K562 (cell line): ENCODE results near the gene GPX2. TPM values are rescaled to one million over a fixed set of nuclear protein-coding genes. Genes with fewer than 3 reads are reported as not detected.
A peak's percentile ranks its signal among the peaks of the same experiment; 100 is the strongest.

Source experiments
- GATA2 ChIP-seq: sonication (generic); formaldehyde crosslinking; IDR thresholded peaks from 2 replicates; pipeline ENCODE4 v1.4.0; 2020; ENCODE audit warnings: mild to moderate bottlenecking, missing genetic modification reagents
- GTF2A2 ChIP-seq: IDR thresholded peaks from 2 replicates; pipeline ENCODE4 v1.6.1; 2016; ENCODE audit warnings: mild to moderate bottlenecking, missing genetic modification characterization, missing compliant biosample characterization
- HDAC2 ChIP-seq: fragments of 450-650 bp; IDR thresholded peaks from 2 replicates; pipeline ENCODE4 v1.6.1; 2016; ENCODE audit warnings: mild to moderate bottlenecking
- NCOA1 ChIP-seq: fragments of 450-650 bp; IDR thresholded peaks from 2 replicates; pipeline ENCODE4 v1.6.1; 2016; ENCODE audit warnings: low read depth
- PHB2 ChIP-seq: fragments of 450-650 bp; IDR thresholded peaks from 2 replicates; pipeline ENCODE4 v1.6.1; 2017; ENCODE audit warnings: low read depth
- PRMT5 ChIP-seq: sonication (generic); formaldehyde crosslinking; IDR thresholded peaks from 2 replicates; pipeline ENCODE4 v1.5.0; 2020; ENCODE audit warnings: missing genetic modification reagents
- RCOR1 ChIP-seq, 2 experiments: IDR thresholded peaks; 2 replicates each; pipeline ENCODE4 v1.6.1; 2012; ENCODE audit warnings: low read depth in 2 of 2, low read length in 2 of 2, borderline replicate concordance in 1 of 2, improper control_type of control experiment in 1 of 2
- SMAD2 ChIP-seq: fragments of 150-350 bp; IDR thresholded peaks from 2 replicates; pipeline ENCODE4 v1.6.1; 2014; ENCODE audit warnings: low read depth, mild to moderate bottlenecking, low read length
- SMARCC2 ChIP-seq: fragments of 450-650 bp; IDR thresholded peaks from 2 replicates; pipeline ENCODE4 v1.6.1; 2017; ENCODE audit warnings: antibody characterized with exemption, moderate library complexity, mild to moderate bottlenecking, low read depth
- ZC3H4 ChIP-seq: sonication (generic); formaldehyde crosslinking; IDR thresholded peaks from 2 replicates; pipeline ENCODE4 v1.9.0; 2021; ENCODE audit warnings: missing genetic modification reagents, borderline replicate concordance
- ZNF41 ChIP-seq: fragments of 250-450 bp; sonication (Bioruptor Pico); conservative IDR thresholded peaks from 2 replicates; pipeline ENCODE4 v1.4.0; 2020; ENCODE audit warnings: mild to moderate bottlenecking
- ZNF431 ChIP-seq: sonication (generic); formaldehyde crosslinking; IDR thresholded peaks from 2 replicates; pipeline ENCODE4 v1.8.0; 2022; ENCODE audit warnings: mild to moderate bottlenecking, missing genetic modification reagents
- ZNF586 ChIP-seq: fragments of 450-650 bp; formaldehyde crosslinking; conservative IDR thresholded peaks from 2 replicates; pipeline ENCODE4 v1.4.0; 2020; ENCODE audit warnings: mild to moderate bottlenecking, moderate library complexity
- ZNF668 ChIP-seq: fragments of 250-450 bp; sonication (Bioruptor Pico); IDR thresholded peaks from 2 replicates; pipeline ENCODE4 v1.8.0; 2022; ENCODE audit warnings: mild to moderate bottlenecking, inconsistent platforms
- polyA plus RNA-seq, 8 experiments: library from polyadenylated mRNA; depleted of rRNA in 4 of 8; stranded (reverse) in 5 of 8; unstranded in 3 of 8; fragments of >200 nt; fragmentation: Nextera tagmentation in 2 of 8; fragmentation: Illumina TruSeq in 1 of 8; extraction: Ambion mirVana in 2 of 8; extraction: Trizol in 1 of 8; gene quantifications; 2 replicates each; pipeline versions ENCODE4 v1.2.1 to v1.2.3, GENCODE V29; 2011 to 2014; ENCODE audit warnings: inconsistent platforms in 1 of 8, missing spikeins in 1 of 8
- total RNA-seq, 7 experiments: library from RNA; depleted of rRNA in 6 of 7; stranded (reverse); fragments of >200 nt in 6 of 7; fragmentation: Illumina TruSeq in 2 of 7; extraction: Trizol in 2 of 7; gene quantifications; 2 replicates each; pipeline versions ENCODE4 v1.2.1 to v1.2.3, GENCODE V29; 2011 to 2021; ENCODE audit warnings: low replicate concordance in 1 of 7
- TF ChIP-seq, protein P1 (sequence below), 3 experiments: fragments of 200-800 bp in 1 of 3; sonication (Bioruptor generic) in 1 of 3; sonication (generic) in 1 of 3; formaldehyde crosslinking in 1 of 3; IDR thresholded peaks; 2 replicates each; pipeline versions ENCODE4 v1.6.1 to v1.8.0; 2016 to 2022; ENCODE audit warnings: mild to moderate bottlenecking in 2 of 3, missing compliant biosample characterization in 2 of 3, missing genetic modification characterization in 2 of 3, missing genetic modification reagents in 1 of 3
- TF ChIP-seq, protein P2 (sequence below), 2 experiments: fragments of 450-650 bp in 1 of 2; sonication (generic) in 1 of 2; formaldehyde crosslinking in 1 of 2; IDR thresholded peaks; 2 replicates each; pipeline versions ENCODE4 v1.7.1 to v1.9.0; 2016 to 2022; ENCODE audit warnings: inconsistent platforms in 1 of 2, mild to moderate bottlenecking in 1 of 2, missing genetic modification reagents in 1 of 2
- TF ChIP-seq, protein P3 (sequence below): fragments of 450-650 bp; formaldehyde crosslinking; conservative IDR thresholded peaks from 2 replicates; pipeline ENCODE4 v1.4.0; 2022; ENCODE audit warnings: mild to moderate bottlenecking, missing genetic modification characterization

Gene GPX2
- total and polyA plus RNA-seq, 9 of the 15 experiments (the other 6 are each of a cell fraction or from before 2014, with no cell fraction given) = 0.24 TPM; not detected in 8

DNA sequence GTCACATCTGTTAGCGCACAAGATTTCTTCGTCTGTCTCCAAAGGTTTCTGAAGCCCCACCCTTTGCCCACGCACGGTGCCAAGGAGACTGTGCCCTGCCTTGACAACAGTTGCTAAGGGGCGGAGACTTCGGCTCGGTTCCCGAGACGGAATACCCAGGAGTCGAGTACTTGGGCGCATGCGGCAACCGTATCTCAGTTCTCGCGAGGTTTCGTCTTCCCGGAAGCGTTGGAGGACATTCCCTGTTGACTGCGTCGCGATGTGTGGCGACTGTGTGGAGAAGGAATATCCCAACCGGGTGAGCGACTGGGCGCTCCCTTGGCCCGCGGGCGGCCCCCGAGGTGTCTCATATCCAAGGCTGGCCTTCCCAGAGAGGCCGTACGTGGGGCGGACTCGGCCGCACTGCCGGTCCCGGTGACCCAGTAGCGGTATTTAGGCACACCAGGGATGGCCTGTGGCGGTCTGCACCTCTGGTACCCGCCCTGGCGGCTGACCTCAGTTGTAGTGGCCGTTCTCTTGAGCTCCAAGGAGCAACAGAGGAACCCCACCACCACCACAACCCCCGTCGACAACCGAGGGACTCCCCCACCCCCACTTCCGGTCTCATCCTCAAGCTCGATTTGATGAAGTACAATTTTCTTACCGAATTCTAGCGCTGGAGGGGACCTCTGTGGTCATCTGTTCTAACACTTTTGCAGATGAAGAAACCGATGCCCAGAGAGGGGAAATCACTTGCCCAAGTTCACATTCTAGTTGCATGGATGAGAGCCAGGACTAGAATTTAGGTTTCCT lies 28.1 kb downstream of the GPX2 start, which contains the start of gene CHURC1 (continued):
- TF ChIP-seq ZNF668 (CRISPR knock-in tag) (no peak), GATA2 (CRISPR knock-in tag) (no peak), NCOA1 (no peak), ZNF431 (CRISPR knock-in tag) (no peak), PRMT5 (CRISPR knock-in tag) (no peak), ZNF586 (no peak), ZNF41 (no peak), PHB2 (no peak), SMAD2 (no peak), ZC3H4 (CRISPR knock-in tag) (no peak), GTF2A2 (no peak), HDAC2 (no peak), RCOR1 (IDR thresholded peaks at IDR 0.05; ENCODE audit: borderline replicate concordance in 1 of 2, low read depth in 2 of 2, low read length in 2 of 2) (no peak), SMARCC2 (no peak)
- TF ChIP-seq, protein P1, sequence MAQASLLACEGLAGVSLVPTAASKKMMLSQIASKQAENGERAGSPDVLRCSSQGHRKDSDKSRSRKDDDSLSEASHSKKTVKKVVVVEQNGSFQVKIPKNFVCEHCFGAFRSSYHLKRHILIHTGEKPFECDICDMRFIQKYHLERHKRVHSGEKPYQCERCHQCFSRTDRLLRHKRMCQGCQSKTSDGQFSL (CRISPR knock-in tag; IDR thresholded peaks at IDR 0.05) = 0 out of 2 replicates have a peak, but pooled peaks have one; percentile 53
- TF ChIP-seq, protein P1 (tag; IDR thresholded peaks at IDR 0.05) = no peak
- TF ChIP-seq, protein P2, sequence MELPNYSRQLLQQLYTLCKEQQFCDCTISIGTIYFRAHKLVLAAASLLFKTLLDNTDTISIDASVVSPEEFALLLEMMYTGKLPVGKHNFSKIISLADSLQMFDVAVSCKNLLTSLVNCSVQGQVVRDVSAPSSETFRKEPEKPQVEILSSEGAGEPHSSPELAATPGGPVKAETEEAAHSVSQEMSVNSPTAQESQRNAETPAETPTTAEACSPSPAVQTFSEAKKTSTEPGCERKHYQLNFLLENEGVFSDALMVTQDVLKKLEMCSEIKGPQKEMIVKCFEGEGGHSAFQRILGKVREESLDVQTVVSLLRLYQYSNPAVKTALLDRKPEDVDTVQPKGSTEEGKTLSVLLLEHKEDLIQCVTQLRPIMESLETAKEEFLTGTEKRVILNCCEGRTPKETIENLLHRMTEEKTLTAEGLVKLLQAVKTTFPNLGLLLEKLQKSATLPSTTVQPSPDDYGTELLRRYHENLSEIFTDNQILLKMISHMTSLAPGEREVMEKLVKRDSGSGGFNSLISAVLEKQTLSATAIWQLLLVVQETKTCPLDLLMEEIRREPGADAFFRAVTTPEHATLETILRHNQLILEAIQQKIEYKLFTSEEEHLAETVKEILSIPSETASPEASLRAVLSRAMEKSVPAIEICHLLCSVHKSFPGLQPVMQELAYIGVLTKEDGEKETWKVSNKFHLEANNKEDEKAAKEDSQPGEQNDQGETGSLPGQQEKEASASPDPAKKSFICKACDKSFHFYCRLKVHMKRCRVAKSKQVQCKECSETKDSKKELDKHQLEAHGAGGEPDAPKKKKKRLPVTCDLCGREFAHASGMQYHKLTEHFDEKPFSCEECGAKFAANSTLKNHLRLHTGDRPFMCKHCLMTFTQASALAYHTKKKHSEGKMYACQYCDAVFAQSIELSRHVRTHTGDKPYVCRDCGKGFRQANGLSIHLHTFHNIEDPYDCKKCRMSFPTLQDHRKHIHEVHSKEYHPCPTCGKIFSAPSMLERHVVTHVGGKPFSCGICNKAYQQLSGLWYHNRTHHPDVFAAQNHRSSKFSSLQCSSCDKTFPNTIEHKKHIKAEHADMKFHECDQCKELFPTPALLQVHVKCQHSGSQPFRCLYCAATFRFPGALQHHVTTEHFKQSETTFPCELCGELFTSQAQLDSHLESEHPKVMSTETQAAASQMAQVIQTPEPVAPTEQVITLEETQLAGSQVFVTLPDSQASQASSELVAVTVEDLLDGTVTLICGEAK (IDR thresholded peaks at IDR 0.05) = no peak
- TF ChIP-seq, protein P2 (CRISPR knock-in tag; IDR thresholded peaks at IDR 0.05) = no peak
- TF ChIP-seq, protein P3, sequence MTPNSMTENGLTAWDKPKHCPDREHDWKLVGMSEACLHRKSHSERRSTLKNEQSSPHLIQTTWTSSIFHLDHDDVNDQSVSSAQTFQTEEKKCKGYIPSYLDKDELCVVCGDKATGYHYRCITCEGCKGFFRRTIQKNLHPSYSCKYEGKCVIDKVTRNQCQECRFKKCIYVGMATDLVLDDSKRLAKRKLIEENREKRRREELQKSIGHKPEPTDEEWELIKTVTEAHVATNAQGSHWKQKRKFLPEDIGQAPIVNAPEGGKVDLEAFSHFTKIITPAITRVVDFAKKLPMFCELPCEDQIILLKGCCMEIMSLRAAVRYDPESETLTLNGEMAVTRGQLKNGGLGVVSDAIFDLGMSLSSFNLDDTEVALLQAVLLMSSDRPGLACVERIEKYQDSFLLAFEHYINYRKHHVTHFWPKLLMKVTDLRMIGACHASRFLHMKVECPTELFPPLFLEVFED (CRISPR knock-in tag) = no peak
